HFFc6 (cell line): ENCODE measurements around the gene RBKS. TPM values are rescaled to one million over a fixed set of nuclear protein-coding genes. Genes with fewer than 3 reads are reported as not detected.
A peak's percentile ranks its signal among the peaks of the same experiment; 100 is the strongest.

Experiments used
- DNase-seq: peaks from one replicate; pipeline ENCODE4 v3.0.0-alpha.2; 2018
- H3K27ac Mint-ChIP-seq: 2 replicates; pipeline ENCODE4 v1.8.0; 2020; ENCODE audit warnings: mild to moderate bottlenecking, mixed read lengths
- H3K27me3 Mint-ChIP-seq: 2 replicates; pipeline ENCODE4 v1.8.0; 2021; ENCODE audit warnings: mild to moderate bottlenecking, moderate library complexity, mixed read lengths; ENCODE audit not compliant: insufficient read depth
- H3K36me3 Mint-ChIP-seq: 2 replicates; pipeline ENCODE4 v1.8.0; 2021; ENCODE audit warnings: low read depth, mixed read lengths
- H3K4me1 Mint-ChIP-seq: 2 replicates; pipeline ENCODE4 v1.8.0; 2020; ENCODE audit warnings: low read depth, mixed read lengths
- H3K4me3 Mint-ChIP-seq: 2 replicates; pipeline ENCODE4 v1.8.0; 2020; ENCODE audit warnings: mild to moderate bottlenecking, moderate library complexity, mixed read lengths
- H3K9me3 Mint-ChIP-seq: 2 replicates; pipeline ENCODE4 v1.8.0; 2020; ENCODE audit warnings: mild to moderate bottlenecking, mixed read lengths
- CTCF ChIP-seq: fragments of 200-600 bp; sonication (generic); IDR thresholded peaks from 2 replicates; pipeline ENCODE4 v1.5.0; 2021; ENCODE audit warnings: antibody characterized with exemption, mild to moderate bottlenecking
- total RNA-seq, 6 experiments: library from RNA; stranded (reverse); fragmentation: NEBNext Ultra II Directional; extraction: Animal tissue kit (Norgen Biotek cat#: 25700); gene quantifications; 2 replicates in 1 of 6; 3 replicates in 5 of 6; pipeline ENCODE4 v1.2.3, GENCODE V29; 2021

The RBKS gene
- total RNA-seq, 6 experiments from 2014 or later = 1.8 to 3.1 (median 2.7) TPM

- Mint-ChIP-seq H3K4me1 (peaks cover 82% of the 10 kb centered on the region), H3K36me3 (peaks cover 7% of the 10 kb centered on the region; the same call in 1 of the 2 replicates), H3K9me3 (no peaks in the 10 kb centered on the region), H3K27ac (no peak overlapping the region), H3K27me3 (no peaks in the 10 kb centered on the region), H3K4me3 (no peak overlapping the region)
- TF ChIP-seq CTCF = peak; percentile 80
- no peak for DNase-seq
Measured at GRCh38 chr2:27807476-27807875, 82.7 kb downstream of the RBKS start.

GRCh38 chr2:27806311-27807059 lies 83.7 kb downstream of the RBKS start:
- peaks cover 84% of the 10 kb centered on the region for H3K4me1 Mint-ChIP-seq
- H3K9me3 Mint-ChIP-seq = no peaks in the 10 kb centered on the region
- H3K4me3 Mint-ChIP-seq = no peak overlapping the region
- no peak overlapping the region for H3K27ac Mint-ChIP-seq
- TF ChIP-seq CTCF = no peak
- DNase-seq = no peak
- H3K36me3 Mint-ChIP-seq = peaks cover 7% of the 10 kb centered on the region; the same call in 1 of the 2 replicates
- no peaks in the 10 kb centered on the region for H3K27me3 Mint-ChIP-seq

GRCh38 chr2:27805180-27805579 lies 85.0 kb downstream of the RBKS start:
- H3K27me3 Mint-ChIP-seq = no peaks in the 10 kb centered on the region

GRCh38 chr2:27804146-27804545 lies 86.0 kb downstream of the RBKS start:
- peaks cover 7% of the 10 kb centered on the region for H3K36me3 Mint-ChIP-seq
- no peaks in the 10 kb centered on the region for H3K9me3 Mint-ChIP-seq
- no peak overlapping the region for H3K4me3 Mint-ChIP-seq
- H3K27ac Mint-ChIP-seq = peak overlapping the region; percentile 52
- TF ChIP-seq CTCF = no peak
- H3K27me3 Mint-ChIP-seq = no peaks in the 10 kb centered on the region
- DNase-seq = peak; percentile 26
- peaks cover 84% of the 10 kb centered on the region for H3K4me1 Mint-ChIP-seq

More at GRCh38 chr2:27805180-27805579, 85.0 kb downstream of the RBKS start:
- Mint-ChIP-seq H3K27ac (0 out of 2 replicates have a peak overlapping the region, but pooled peaks have one; percentile 16), H3K9me3 (no peaks in the 10 kb centered on the region), H3K4me3 (no peak overlapping the region), H3K4me1 (peaks cover 84% of the 10 kb centered on the region), H3K36me3 (peaks cover 7% of the 10 kb centered on the region)
- no peak for TF ChIP-seq CTCF
- no peak for DNase-seq

- DNase-seq = no peak
- H3K4me1 Mint-ChIP-seq = peaks cover 84% of the 10 kb centered on the region
- no peak overlapping the region for H3K4me3 Mint-ChIP-seq
- TF ChIP-seq CTCF = no peak
- peaks cover 14% of the 10 kb centered on the region for H3K36me3 Mint-ChIP-seq
- H3K27me3 Mint-ChIP-seq = no peaks in the 10 kb centered on the region
- no peaks in the 10 kb centered on the region for H3K9me3 Mint-ChIP-seq
- H3K27ac Mint-ChIP-seq = peak overlapping the region; percentile 30; the same call in 1 of the 2 replicates
Measured at GRCh38 chr2:27803046-27803445, 87.1 kb downstream of the RBKS start.
